MM.1S (cell line): ENCODE data around the gene PSMG3.

Source experiments
- EZH2 ChIP-seq: fragments of 300-600 bp; sonication (generic); optimal IDR thresholded peaks from 2 replicates; pipeline ENCODE3; 2017; ENCODE audit warnings: low read depth, mild to moderate bottlenecking, antibody characterized with exemption, low read length, mixed read lengths
- EZH2phosphoT487 ChIP-seq: fragments of 300-600 bp; sonication (generic); IDR thresholded peaks from 2 replicates; pipeline ENCODE4 v1.6.1; 2018; ENCODE audit warnings: antibody characterized with exemption, low read length
- TF ChIP-seq, protein P1 (sequence below): fragments of 300-600 bp; sonication (generic); IDR thresholded peaks from 2 replicates; pipeline ENCODE4 v1.5.1; 2016; ENCODE audit warnings: antibody characterized with exemption, low read length, mixed read lengths

DNA sequence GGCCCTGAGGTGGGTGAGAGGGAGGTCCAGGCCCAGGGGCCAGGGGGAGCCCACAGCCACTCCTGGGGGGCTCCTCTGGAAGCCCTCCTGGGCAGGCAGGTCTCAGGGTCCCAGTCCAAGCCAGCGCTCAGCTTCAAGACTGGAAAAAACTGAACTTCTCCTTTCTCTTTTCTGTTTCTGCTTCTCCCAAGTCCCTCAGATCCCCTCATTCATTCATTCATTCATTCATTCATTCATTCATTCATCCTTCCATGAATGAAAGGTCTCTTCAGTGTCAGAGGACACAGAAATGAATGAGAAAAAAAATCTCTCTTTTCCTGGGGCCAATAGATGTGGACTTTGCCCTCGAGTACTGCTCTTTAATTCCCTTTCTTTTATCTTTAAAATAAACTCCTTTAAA is 34.6 kb upstream of the PSMG3 start:
- TF ChIP-seq, protein P1, sequence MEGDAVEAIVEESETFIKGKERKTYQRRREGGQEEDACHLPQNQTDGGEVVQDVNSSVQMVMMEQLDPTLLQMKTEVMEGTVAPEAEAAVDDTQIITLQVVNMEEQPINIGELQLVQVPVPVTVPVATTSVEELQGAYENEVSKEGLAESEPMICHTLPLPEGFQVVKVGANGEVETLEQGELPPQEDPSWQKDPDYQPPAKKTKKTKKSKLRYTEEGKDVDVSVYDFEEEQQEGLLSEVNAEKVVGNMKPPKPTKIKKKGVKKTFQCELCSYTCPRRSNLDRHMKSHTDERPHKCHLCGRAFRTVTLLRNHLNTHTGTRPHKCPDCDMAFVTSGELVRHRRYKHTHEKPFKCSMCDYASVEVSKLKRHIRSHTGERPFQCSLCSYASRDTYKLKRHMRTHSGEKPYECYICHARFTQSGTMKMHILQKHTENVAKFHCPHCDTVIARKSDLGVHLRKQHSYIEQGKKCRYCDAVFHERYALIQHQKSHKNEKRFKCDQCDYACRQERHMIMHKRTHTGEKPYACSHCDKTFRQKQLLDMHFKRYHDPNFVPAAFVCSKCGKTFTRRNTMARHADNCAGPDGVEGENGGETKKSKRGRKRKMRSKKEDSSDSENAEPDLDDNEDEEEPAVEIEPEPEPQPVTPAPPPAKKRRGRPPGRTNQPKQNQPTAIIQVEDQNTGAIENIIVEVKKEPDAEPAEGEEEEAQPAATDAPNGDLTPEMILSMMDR, result no peak
- no peak for TF ChIP-seq EZH2
- no peak for TF ChIP-seq EZH2phosphoT487
